ENCODE data around the gene GET4.

- TF ChIP-seq ATF2 (CRISPR knock-in tag; IDR thresholded peaks at IDR 0.05) (no peak), ZFY (CRISPR knock-in tag; IDR thresholded peaks at IDR 0.05) (no peak), CTCF (CRISPR knock-in tag; IDR thresholded peaks at IDR 0.05) (no peak), HCFC1 (IDR thresholded peaks at IDR 0.05; ENCODE audit: low read depth, low read length) (no peak), MAFG (CRISPR knock-in tag; IDR thresholded peaks at IDR 0.05) (no peak), ARID4A (CRISPR knock-in tag; IDR thresholded peaks at IDR 0.05; ENCODE audit: borderline replicate concordance) (no peak), IRF1 (CRISPR knock-in tag; IDR thresholded peaks at IDR 0.05; ENCODE audit: low read depth) (no peak), ZNF589 (CRISPR knock-in tag; conservative IDR thresholded peaks at IDR 0.05) (no peak), HNF4G (IDR thresholded peaks at IDR 0.05; ENCODE audit: borderline replicate concordance, low read depth, low read length) (no peak), HNF4G (CRISPR knock-in tag; IDR thresholded peaks at IDR 0.05; ENCODE audit: borderline replicate concordance, low read depth) (no peak)
Measured at GRCh38 chr7:901041-901387, 24.7 kb downstream of the GET4 start.

Data from HepG2 (cell line).